ENCODE measurements around the gene KCNMB1.

Gene KCNMB1

GRCh38 chr5:170333161-170333910 lies 55.8 kb downstream of the KCNMB1 start:
- peak overlapping the region; percentile 97 for H3K27ac ChIP-seq
- no peaks in the 10 kb centered on the region for H3K27me3 ChIP-seq
- no peak for TF ChIP-seq CTCF (IDR thresholded peaks at IDR 0.05)
- no peaks in the 10 kb centered on the region for H3K36me3 ChIP-seq
- peak overlapping the region; percentile 33 to 57 for H3K4me3 ChIP-seq (ENCODE audit: low read depth in 1 of 2, low read length in 1 of 2)
- H3K4me1 ChIP-seq (ENCODE audit: control insufficient read depth in 1 of 2, insufficient read depth in 1 of 2, low read depth in 1 of 2, low read length in 1 of 2) = peaks cover 89 to 99% of the 10 kb centered on the region in 2 experiments
- H3K9me3 ChIP-seq = no peaks in the 10 kb centered on the region

GRCh38 chr5:170332058-170332457 lies 57.1 kb downstream of the KCNMB1 start:
- H3K4me1 ChIP-seq (ENCODE audit: control insufficient read depth in 1 of 2, insufficient read depth in 1 of 2, low read depth in 1 of 2, low read length in 1 of 2) = peaks cover 88 to 99% of the 10 kb centered on the region in 2 experiments
- no peaks in the 10 kb centered on the region for H3K36me3 ChIP-seq
- H3K27me3 ChIP-seq = no peaks in the 10 kb centered on the region
- H3K9me3 ChIP-seq = no peaks in the 10 kb centered on the region
- peak overlapping the region; percentile 28 to 57 for H3K4me3 ChIP-seq (ENCODE audit: low read depth in 1 of 2, low read length in 1 of 2)
- TF ChIP-seq CTCF (IDR thresholded peaks at IDR 0.05) = no peak
- H3K27ac ChIP-seq = peak overlapping the region; percentile 97

GRCh38 chr5:170330568-170331054 lies 58.6 kb downstream of the KCNMB1 start:
- H3K4me1 ChIP-seq (ENCODE audit: control insufficient read depth in 1 of 2, insufficient read depth in 1 of 2, low read depth in 1 of 2, low read length in 1 of 2) = peaks cover 74 to 94% of the 10 kb centered on the region in 2 experiments
- no peaks in the 10 kb centered on the region for H3K36me3 ChIP-seq
- H3K27me3 ChIP-seq = no peaks in the 10 kb centered on the region
- peak overlapping the region; percentile 28 to 57 for H3K4me3 ChIP-seq (ENCODE audit: low read depth in 1 of 2, low read length in 1 of 2)
- no peaks in the 10 kb centered on the region for H3K9me3 ChIP-seq
- H3K27ac ChIP-seq = peak overlapping the region; percentile 97
- TF ChIP-seq CTCF (IDR thresholded peaks at IDR 0.05) = no peak

DNA sequence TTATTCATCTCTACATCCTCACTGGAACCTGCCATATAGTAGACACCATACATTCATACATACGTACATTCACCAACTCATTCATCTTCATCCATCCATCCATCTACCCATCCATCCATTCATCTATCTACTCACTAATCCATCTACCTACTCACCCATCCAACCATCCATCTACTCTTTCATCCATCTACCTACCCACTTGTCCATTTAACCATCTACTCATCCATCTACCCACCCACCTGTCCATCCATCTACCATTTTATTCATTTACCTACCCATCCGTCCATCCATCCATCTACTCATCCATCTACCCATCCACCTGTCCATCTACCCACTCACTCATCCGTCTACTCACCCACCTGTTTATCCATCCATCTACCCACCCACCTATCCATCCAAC lies 59.6 kb downstream of the KCNMB1 start:
- Histone ChIP-seq H3K36me3 (no peaks in the 10 kb centered on the region), H3K9me3 (no peaks in the 10 kb centered on the region), H3K4me1 (ENCODE audit: control insufficient read depth in 1 of 2, insufficient read depth in 1 of 2, low read depth in 1 of 2, low read length in 1 of 2) (peaks cover 63 to 83% of the 10 kb centered on the region in 2 experiments), H3K27me3 (no peaks in the 10 kb centered on the region), H3K4me3 (ENCODE audit: low read depth in 1 of 2, low read length in 1 of 2) (no peak overlapping the region), H3K27ac (peak overlapping the region; percentile 97)
- no peak for TF ChIP-seq CTCF (IDR thresholded peaks at IDR 0.05)

GRCh38 chr5:170327829-170328228 lies 61.3 kb downstream of the KCNMB1 start:
- Histone ChIP-seq H3K9me3 (no peaks in the 10 kb centered on the region), H3K36me3 (no peaks in the 10 kb centered on the region), H3K4me1 (ENCODE audit: control insufficient read depth in 1 of 2, insufficient read depth in 1 of 2, low read depth in 1 of 2, low read length in 1 of 2) (peaks cover 46 to 66% of the 10 kb centered on the region in 2 experiments)

More at GRCh38 chr5:170327829-170328228, 61.3 kb downstream of the KCNMB1 start:
- no peak for TF ChIP-seq CTCF (IDR thresholded peaks at IDR 0.05)
- Histone ChIP-seq H3K27ac (peak overlapping the region; percentile 97), H3K27me3 (no peaks in the 10 kb centered on the region), H3K4me3 (ENCODE audit: low read depth in 1 of 2, low read length in 1 of 2) (no peak overlapping the region)
